ENCODE results near the gene ARHGEF10L.
A peak's percentile ranks its signal among the peaks of the same experiment; 100 is the strongest.

ARHGEF10L gene

DNA sequence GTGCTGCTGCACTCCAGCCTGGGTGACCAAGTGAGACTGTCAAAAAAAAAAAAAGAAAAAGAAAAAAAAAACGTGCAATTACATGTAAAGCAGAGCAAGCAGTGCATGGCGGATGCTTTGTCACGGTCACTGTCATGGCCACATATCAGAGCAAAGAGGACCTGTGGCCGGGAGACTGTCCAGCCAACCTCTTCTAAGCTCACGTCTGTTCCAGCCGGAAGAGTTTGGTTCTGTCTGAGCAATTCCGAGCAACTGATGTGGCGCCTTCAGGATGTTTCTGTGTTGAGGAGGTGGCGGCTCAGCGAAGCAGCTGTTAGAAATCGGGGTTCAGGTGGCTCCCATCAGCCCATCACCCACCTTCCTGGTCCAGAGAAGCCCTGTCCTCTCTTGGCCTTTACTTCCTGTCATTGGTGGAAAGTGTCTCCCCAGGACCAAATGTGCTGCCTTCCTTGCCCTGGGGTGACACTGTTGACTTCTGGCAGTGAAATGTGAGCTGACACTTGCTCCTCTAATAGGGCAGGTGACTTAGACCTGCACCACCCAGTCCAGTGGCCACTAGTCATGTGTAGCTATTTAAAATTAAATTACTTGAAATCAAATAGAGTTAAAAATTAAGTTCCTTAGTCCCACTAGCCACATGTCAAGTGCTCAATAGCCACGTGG lies 59.9 kb downstream of the ARHGEF10L start:
- no peak for DNase-seq (ENCODE audit: low read depth)
- no peak overlapping the region for H3K4me3 ChIP-seq (ENCODE audit: low read depth, low read length)

DNA sequence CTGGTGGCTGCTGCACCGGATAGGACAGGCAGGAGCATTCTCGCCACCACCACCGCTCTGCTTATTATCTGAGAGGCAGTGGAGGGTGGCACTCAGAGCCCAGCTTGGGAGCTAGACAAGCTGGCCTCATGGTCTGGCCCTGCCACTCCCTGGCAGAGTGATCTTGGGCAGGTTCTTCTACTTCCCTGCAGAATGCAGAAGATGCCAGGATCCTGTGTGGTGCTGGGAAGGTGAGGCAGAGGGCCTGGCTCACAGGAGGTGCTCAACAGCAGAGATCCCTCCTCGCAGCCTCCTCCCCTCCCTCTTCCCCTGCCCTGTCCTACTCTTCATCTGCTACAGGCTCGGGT lies 60.4 kb downstream of the ARHGEF10L start:
- TF ChIP-seq, protein P1, sequence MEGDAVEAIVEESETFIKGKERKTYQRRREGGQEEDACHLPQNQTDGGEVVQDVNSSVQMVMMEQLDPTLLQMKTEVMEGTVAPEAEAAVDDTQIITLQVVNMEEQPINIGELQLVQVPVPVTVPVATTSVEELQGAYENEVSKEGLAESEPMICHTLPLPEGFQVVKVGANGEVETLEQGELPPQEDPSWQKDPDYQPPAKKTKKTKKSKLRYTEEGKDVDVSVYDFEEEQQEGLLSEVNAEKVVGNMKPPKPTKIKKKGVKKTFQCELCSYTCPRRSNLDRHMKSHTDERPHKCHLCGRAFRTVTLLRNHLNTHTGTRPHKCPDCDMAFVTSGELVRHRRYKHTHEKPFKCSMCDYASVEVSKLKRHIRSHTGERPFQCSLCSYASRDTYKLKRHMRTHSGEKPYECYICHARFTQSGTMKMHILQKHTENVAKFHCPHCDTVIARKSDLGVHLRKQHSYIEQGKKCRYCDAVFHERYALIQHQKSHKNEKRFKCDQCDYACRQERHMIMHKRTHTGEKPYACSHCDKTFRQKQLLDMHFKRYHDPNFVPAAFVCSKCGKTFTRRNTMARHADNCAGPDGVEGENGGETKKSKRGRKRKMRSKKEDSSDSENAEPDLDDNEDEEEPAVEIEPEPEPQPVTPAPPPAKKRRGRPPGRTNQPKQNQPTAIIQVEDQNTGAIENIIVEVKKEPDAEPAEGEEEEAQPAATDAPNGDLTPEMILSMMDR (IDR thresholded peaks at IDR 0.05; ENCODE audit: insufficient read depth, low read depth, low read length, missing control alignments): no peak
- no peak for DNase-seq (ENCODE audit: low read depth)
- H3K4me3 ChIP-seq (ENCODE audit: low read depth, low read length): no peak overlapping the region

More for the DNA sequence above, 59.9 kb downstream of the ARHGEF10L start:
- TF ChIP-seq, protein P1 (IDR thresholded peaks at IDR 0.05; ENCODE audit: insufficient read depth, low read depth, low read length, missing control alignments): no peak

DNA sequence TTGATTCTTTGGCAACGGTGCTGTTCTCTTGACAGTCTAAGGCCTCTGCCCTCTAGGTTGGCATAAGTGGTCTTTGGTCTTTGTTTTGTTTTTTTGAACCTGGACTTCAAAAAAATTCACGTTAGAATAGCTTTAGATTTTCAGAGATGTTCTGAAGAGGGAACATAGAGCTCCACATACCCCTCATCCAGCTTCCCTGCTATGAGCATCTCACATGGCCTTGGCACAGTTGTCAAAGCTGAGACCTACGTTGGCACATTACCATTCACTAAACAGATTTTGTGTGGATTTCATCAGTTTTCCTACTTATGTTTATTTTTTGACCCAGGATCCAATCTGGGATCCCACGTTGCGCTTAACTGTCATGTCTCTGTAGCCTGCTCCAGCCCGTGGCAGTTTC lies 60.8 kb downstream of the ARHGEF10L start:
- TF ChIP-seq, protein P1 (IDR thresholded peaks at IDR 0.05; ENCODE audit: insufficient read depth, low read depth, low read length, missing control alignments): no peak
- no peak for DNase-seq (ENCODE audit: low read depth)
- no peak overlapping the region for H3K4me3 ChIP-seq (ENCODE audit: low read depth, low read length)

DNA sequence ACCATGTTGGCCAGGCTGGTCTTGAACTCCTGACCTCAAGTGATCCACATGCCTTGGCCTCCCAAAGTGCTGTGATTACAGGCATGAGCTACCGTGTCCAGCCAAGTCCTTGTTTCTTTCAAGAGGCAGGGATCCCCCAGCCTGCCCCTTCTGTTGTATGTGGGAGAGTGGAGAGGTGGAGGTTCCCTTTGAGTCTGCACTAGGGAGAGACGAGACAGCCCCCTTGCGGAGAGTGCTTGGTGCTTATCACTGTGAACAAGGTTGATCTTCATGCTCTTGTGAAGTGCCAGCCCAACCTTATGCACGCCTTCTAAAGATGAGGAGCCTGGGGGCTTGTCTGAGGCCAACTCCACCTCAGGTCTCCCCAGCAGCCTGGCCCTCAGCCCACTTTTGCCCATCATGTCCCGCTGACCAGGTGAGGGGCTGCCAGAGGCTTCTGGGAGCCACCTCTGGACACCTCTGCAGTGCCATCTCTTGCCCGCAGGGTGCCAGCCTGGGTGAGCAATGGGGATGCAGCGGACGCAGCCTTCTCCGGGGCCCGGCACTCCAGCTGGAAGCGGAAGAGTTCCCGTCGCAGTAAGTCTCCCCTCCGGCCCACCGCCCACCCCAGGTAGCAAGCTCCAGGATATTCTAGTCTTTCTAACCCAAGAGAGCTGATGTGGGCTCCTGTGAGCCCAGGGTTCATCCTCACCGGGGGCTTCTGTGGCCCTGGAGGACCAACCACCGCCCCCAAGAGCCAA lies 62.3 kb downstream of the ARHGEF10L start:
- TF ChIP-seq, protein P1 (IDR thresholded peaks at IDR 0.05; ENCODE audit: insufficient read depth, low read depth, low read length, missing control alignments): peak; percentile 27
- DNase-seq (ENCODE audit: low read depth): peak; percentile 31
- H3K4me3 ChIP-seq (ENCODE audit: low read depth, low read length): no peak overlapping the region

DNA sequence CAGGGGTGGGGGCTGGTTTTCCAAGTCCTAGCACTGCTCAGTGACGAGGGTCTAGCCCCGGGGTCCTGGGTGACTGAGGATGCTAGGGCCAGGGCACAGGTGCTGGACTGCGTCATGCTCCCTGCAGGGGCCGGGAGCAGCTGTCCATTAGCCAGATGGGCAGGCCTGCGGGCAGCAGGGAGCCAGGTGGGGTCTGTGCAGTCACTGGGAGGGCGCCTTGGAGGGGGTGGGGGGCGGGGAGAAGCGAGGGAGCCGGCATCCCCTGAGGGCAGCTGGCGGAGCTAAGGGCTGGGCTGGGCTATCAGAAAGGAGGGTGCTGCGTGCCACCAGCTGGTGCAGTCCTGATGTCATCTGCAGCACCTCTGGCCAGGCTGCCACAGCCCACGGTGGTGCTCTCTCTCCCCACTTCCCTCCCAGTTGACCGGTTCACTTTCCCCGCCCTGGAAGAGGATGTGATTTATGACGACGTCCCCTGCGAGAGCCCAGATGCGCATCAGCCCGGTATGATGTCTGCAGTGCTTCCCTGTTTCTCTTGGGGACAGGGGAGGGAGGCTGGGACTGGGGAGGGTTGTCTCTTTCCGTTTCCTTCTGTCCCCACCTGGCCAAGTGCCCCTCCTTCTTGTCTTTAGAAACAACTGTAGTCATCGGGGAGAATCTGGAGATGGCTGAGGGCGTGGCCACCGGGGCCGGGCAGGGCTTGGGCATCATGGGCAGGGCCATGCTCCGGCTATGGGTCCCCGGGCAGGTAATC lies 63.8 kb downstream of the ARHGEF10L start:
- TF ChIP-seq, protein P1 (IDR thresholded peaks at IDR 0.05; ENCODE audit: insufficient read depth, low read depth, low read length, missing control alignments): no peak
- no peak overlapping the region for H3K4me3 ChIP-seq (ENCODE audit: low read depth, low read length)
- no peak for DNase-seq (ENCODE audit: low read depth)

DNA sequence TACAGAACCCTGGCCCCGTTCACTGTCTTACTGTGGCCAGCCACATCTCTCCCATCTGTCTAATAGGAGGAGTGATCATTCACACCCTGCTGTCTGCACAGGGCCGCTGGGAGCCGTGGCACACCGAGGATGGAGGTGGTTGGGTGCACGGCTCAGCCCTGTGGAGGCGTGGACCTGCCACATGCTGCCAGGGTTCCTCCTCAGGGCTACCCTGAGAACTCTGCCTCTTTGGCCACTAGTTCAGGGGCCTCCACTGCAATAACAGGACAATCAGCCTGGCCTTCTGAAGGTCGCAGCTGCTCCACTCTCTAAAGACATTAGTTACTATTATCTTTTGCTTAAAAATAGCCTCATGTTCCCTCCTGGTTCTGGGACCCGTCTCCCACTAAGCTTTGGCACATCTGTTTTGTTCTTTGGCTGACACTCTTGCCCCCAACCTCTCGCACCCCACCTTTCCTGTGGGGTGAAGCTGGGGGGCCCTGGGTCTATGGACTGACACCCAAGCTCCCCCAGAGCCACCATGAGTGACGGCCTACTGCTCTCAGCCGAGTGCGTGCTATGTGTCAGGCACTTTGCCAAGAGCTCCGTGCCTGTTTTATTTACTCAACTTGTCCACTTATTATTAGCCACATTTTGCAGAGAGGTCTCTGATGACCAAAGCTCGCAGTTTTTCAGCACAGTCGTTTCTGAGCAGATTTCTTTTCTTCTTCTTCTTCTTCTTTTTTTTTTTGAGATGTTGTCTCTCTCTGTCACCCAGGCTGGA lies 66.3 kb downstream of the ARHGEF10L start:
- TF ChIP-seq, protein P1 (IDR thresholded peaks at IDR 0.05; ENCODE audit: insufficient read depth, low read depth, low read length, missing control alignments): no peak
- no peak overlapping the region for H3K4me3 ChIP-seq (ENCODE audit: low read depth, low read length)
- no peak for DNase-seq (ENCODE audit: low read depth)
